Activated B cell treated with CpG ODN at 0.5 μM for 24 hours (primary cell): ENCODE data around the gene IFNE. TPM values are rescaled to one million over a fixed set of nuclear protein-coding genes. Genes with fewer than 3 reads are reported as not detected.

ENCODE experiments used
- ATAC-seq: fragments of 200-7000 bp; cut with Tn5 transposase; one replicate; pipeline ENCODE4 v1.10.0; 2021; ENCODE audit warnings: low read depth, mild to moderate bottlenecking, moderate library complexity
- CTCF ChIA-PET: fragments of 350-600 bp; sonication (Branson Sonifier 250); formaldehyde crosslinking; loops from one replicate; lab custom pipeline; 2021; ENCODE audit warnings: antibody characterized with exemption; lab: Charles Lee
- POLR2A ChIA-PET: fragments of 350-600 bp; sonication (Branson Sonifier 250); formaldehyde crosslinking; loops from one replicate; lab custom pipeline; 2021; ENCODE audit warnings: antibody characterized with exemption; lab: Charles Lee
- DNase-seq: peaks from one replicate; pipeline ENCODE4 v3.0.0; 2022
- H3K27ac Mint-ChIP-seq: one replicate; pipeline ENCODE4 v1.8.0; 2020; ENCODE audit warnings: mixed read lengths
- H3K27me3 Mint-ChIP-seq: one replicate; pipeline ENCODE4 v1.8.0; 2021; ENCODE audit warnings: mixed read lengths
- H3K36me3 Mint-ChIP-seq: one replicate; pipeline ENCODE4 v1.8.0; 2021; ENCODE audit warnings: low read depth, mixed read lengths
- H3K4me1 Mint-ChIP-seq: one replicate; pipeline ENCODE4 v1.8.0; 2021; ENCODE audit warnings: mixed read lengths
- H3K4me3 Mint-ChIP-seq: one replicate; pipeline ENCODE4 v1.8.0; 2020; ENCODE audit warnings: mild to moderate bottlenecking, mixed read lengths
- H3K9me3 Mint-ChIP-seq: one replicate; pipeline ENCODE4 v1.8.0; 2020; ENCODE audit warnings: mixed read lengths
- CTCF ChIP-seq: fragments of 200-600 bp; IDR thresholded peaks from one replicate; pipeline ENCODE4 v1.8.0; 2022; ENCODE audit warnings: antibody characterized with exemption, mild to moderate bottlenecking
- intact Hi-C: fragments of 100-400 bp; cut with micrococcal nuclease; formaldehyde crosslinking; loops from one replicate; pipeline ENCODE4 v1.15.1; 2024
- total RNA-seq: library from RNA; stranded (reverse); gene quantifications from 2 replicates; pipeline ENCODE4 v1.2.3, GENCODE V29; 2022

IFNE gene
- total RNA-seq, 1 donor from 2014 or later: not detected

GRCh38 chr9:21519855-21520434 is 37.8 kb upstream of the IFNE start:
- peaks cover 2% of the 10 kb centered on the region for H3K9me3 Mint-ChIP-seq
- H3K4me3 Mint-ChIP-seq: no peak overlapping the region
- intact Hi-C loops: no loop called here
- POLR2A ChIA-PET: no interaction called here
- no peak for TF ChIP-seq CTCF
- no peaks in the 10 kb centered on the region for H3K36me3 Mint-ChIP-seq
- DNase-seq (no peak), ATAC-seq (no peak)
- CTCF ChIA-PET: no interaction called here
- H3K4me1 Mint-ChIP-seq: no peaks in the 10 kb centered on the region
- peaks cover 11% of the 10 kb centered on the region for H3K27me3 Mint-ChIP-seq
- no peak overlapping the region for H3K27ac Mint-ChIP-seq

GRCh38 chr9:21516796-21517195 is 34.7 kb upstream of the IFNE start:
- H3K4me1 Mint-ChIP-seq: no peaks in the 10 kb centered on the region
- DNase-seq (no peak), ATAC-seq (no peak)
- intact Hi-C loops: no loop called here
- ChIA-PET POLR2A (no interaction called here), CTCF (no interaction called here)
- H3K4me3 Mint-ChIP-seq: no peak overlapping the region
- H3K27ac Mint-ChIP-seq: no peak overlapping the region
- no peaks in the 10 kb centered on the region for H3K9me3 Mint-ChIP-seq
- no peaks in the 10 kb centered on the region for H3K27me3 Mint-ChIP-seq
- TF ChIP-seq CTCF: no peak
- H3K36me3 Mint-ChIP-seq: no peaks in the 10 kb centered on the region

- Mint-ChIP-seq H3K4me3 (no peak overlapping the region), H3K27me3 (no peaks in the 10 kb centered on the region), H3K27ac (no peak overlapping the region), H3K9me3 (no peaks in the 10 kb centered on the region), H3K4me1 (no peaks in the 10 kb centered on the region), H3K36me3 (no peaks in the 10 kb centered on the region)
- ATAC-seq (no peak), DNase-seq (no peak)
- ChIA-PET CTCF (no interaction called here), POLR2A (no interaction called here)
- no peak for TF ChIP-seq CTCF
- intact Hi-C loops: loop anchor here (5.0 kb wide), 1 partner anchor 44 kb away; no protein-coding TSS in a partner anchor
Observed at GRCh38 chr9:21513431-21513830, 31.3 kb upstream of the IFNE start.

DNA sequence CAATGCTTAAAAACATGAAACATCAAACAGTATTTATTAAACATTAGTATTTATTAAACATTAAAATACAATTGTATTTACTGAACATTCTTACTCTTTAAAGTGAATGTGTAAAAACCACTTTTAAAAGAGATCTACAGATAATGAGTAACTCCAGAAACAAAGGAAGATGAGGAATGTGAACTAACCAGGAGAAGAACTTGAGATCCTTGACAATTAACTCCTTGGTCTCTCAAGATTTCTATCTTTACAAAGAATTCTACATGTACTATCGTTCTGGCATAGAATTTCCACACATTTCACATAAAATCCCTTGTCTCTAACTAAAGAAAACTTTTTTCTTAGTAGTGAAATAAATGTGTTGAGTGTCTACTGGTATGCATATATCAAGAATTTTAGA is 28.7 kb upstream of the IFNE start:
- POLR2A ChIA-PET: no interaction called here
- TF ChIP-seq CTCF: no peak
- CTCF ChIA-PET: no interaction called here
- no peak overlapping the region for H3K4me3 Mint-ChIP-seq
- H3K27me3 Mint-ChIP-seq: peaks cover 5% of the 10 kb centered on the region
- ATAC-seq: no peak
- intact Hi-C loops: loop anchor here (5.0 kb wide), 1 partner anchor 46 kb away; no protein-coding TSS in a partner anchor
- H3K9me3 Mint-ChIP-seq: no peaks in the 10 kb centered on the region
- no peak overlapping the region for H3K27ac Mint-ChIP-seq
- H3K4me1 Mint-ChIP-seq: no peaks in the 10 kb centered on the region
- no peaks in the 10 kb centered on the region for H3K36me3 Mint-ChIP-seq
- DNase-seq: no peak

DNA sequence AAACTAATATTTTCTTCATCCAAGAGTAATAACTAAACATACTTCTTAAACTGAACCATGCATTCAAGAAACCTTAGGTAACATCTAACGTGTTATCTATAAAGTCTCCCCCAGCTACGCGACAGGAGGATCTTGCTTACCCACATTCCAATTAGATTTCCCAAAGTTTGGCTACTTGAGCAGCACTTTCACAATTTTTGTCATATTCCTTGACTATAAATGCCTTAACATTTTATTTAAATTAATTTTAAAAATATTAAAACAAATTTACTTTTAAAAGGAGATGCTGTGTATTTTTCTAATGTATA is 25.3 kb upstream of the IFNE start:
- ATAC-seq (no peak), DNase-seq (no peak)
- H3K9me3 Mint-ChIP-seq: no peaks in the 10 kb centered on the region
- POLR2A ChIA-PET: no interaction called here
- CTCF ChIA-PET: no interaction called here
- TF ChIP-seq CTCF: no peak
- no peaks in the 10 kb centered on the region for H3K4me1 Mint-ChIP-seq
- intact Hi-C loops: no loop called here
- H3K36me3 Mint-ChIP-seq: no peaks in the 10 kb centered on the region
- no peak overlapping the region for H3K27ac Mint-ChIP-seq
- H3K4me3 Mint-ChIP-seq: no peak overlapping the region
- H3K27me3 Mint-ChIP-seq: peaks cover 5% of the 10 kb centered on the region
